IMR-90 (cell line): ENCODE results near the gene EIF4H. TPM values are rescaled to one million over a fixed set of nuclear protein-coding genes. Genes with fewer than 3 reads are reported as not detected.

Experiments used
- ATAC-seq: fragments of 200-7000 bp; cut with Tn5 transposase; 2 replicates; pipeline ENCODE4 v1.9.1; 2020; ENCODE audit warnings: low read depth, mild to moderate bottlenecking, moderate library complexity
- BruUV-seq: library from RNA; stranded (reverse); fragments of 400-500 nt; replicated peaks from 2 replicates; lab custom pipeline; 2021; lab: Mats Ljungman, UMichigan
- CTCF ChIA-PET: fragments of 300-600 bp; formaldehyde crosslinking; extraction: SDS; loops from one replicate; lab custom pipeline; 2021; ENCODE audit warnings: antibody characterized with exemption; lab: Yijun Ruan, JAX
- POLR2A ChIA-PET: fragments of 300-600 bp; sonication (Branson Sonifier 250); formaldehyde crosslinking; loops from one replicate; lab custom pipeline; 2022; ENCODE audit warnings: antibody characterized with exemption; ENCODE audit not compliant: unreplicated experiment; lab: Charles Lee
- DNase-seq: peaks from one replicate; pipeline ENCODE4 v3.0.0; 2013
- H2AFZ ChIP-seq: replicated peaks from 2 replicates; pipeline ENCODE3; 2013; ENCODE audit warnings: low read length, mild to moderate bottlenecking; ENCODE audit not compliant: poor library complexity
- H2AK5ac ChIP-seq: 2 replicates; pipeline ENCODE4 v1.6.1; 2013; ENCODE audit warnings: low read depth, low read length, inconsistent platforms
- H2AK9ac ChIP-seq: replicated peaks from 2 replicates; pipeline ENCODE3; 2013; ENCODE audit warnings: mild to moderate bottlenecking, low read depth, low read length, moderate library complexity; ENCODE audit not compliant: poor library complexity
- H2BK120ac ChIP-seq: 2 replicates; pipeline ENCODE4 v1.6.1; 2013; ENCODE audit warnings: low read depth, low read length, inconsistent platforms
- H2BK15ac ChIP-seq: 3 replicates; pipeline ENCODE4 v1.6.1; 2013; ENCODE audit warnings: low read depth, low read length, inconsistent platforms
- H2BK20ac ChIP-seq: 2 replicates; pipeline ENCODE4 v1.6.1; 2013; ENCODE audit warnings: low read depth, mild to moderate bottlenecking, inconsistent platforms, low read length, moderate library complexity
- H2BK5ac ChIP-seq: 2 replicates; pipeline ENCODE4 v1.6.1; 2013; ENCODE audit warnings: mild to moderate bottlenecking, low read depth, low read length, inconsistent platforms; ENCODE audit not compliant: poor library complexity, severe bottlenecking
- H3K14ac ChIP-seq: replicated peaks from 2 replicates; pipeline ENCODE4 v1.6.1; 2013; ENCODE audit warnings: low read depth, low read length, inconsistent platforms
- H3K18ac ChIP-seq: 2 replicates; pipeline ENCODE4 v1.6.1; 2013; ENCODE audit warnings: low read depth, low read length, control low read depth
- H3K23ac ChIP-seq: 2 replicates; pipeline ENCODE4 v1.6.1; 2013; ENCODE audit warnings: low read depth, low read length, inconsistent platforms
- H3K27ac ChIP-seq: 2 replicates; pipeline ENCODE4 v1.5.1; 2013; ENCODE audit warnings: mild to moderate bottlenecking, control low read depth, low read length; ENCODE audit not compliant: insufficient read depth
- H3K27me3 ChIP-seq: 2 replicates; pipeline ENCODE4 v1.6.1; 2013; ENCODE audit warnings: low read length; ENCODE audit not compliant: control insufficient read depth, insufficient read depth
- H3K36me3 ChIP-seq: 2 replicates; pipeline ENCODE4 v1.6.1; 2013; ENCODE audit warnings: low read length, mixed read lengths; ENCODE audit not compliant: control insufficient read depth, insufficient read depth
- H3K4ac ChIP-seq: 2 replicates; pipeline ENCODE4 v1.6.1; 2013; ENCODE audit warnings: low read depth, low read length, inconsistent platforms
- H3K4me1 ChIP-seq: 2 replicates; pipeline ENCODE4 v1.6.1; 2013; ENCODE audit warnings: low read length, mixed read lengths; ENCODE audit not compliant: control insufficient read depth, insufficient read depth
- H3K4me2 ChIP-seq: 2 replicates; pipeline ENCODE4 v1.6.1; 2013; ENCODE audit warnings: low read depth, mild to moderate bottlenecking, control low read depth, low read length, moderate library complexity
- H3K4me3 ChIP-seq: 2 replicates; pipeline ENCODE4 v1.5.1; 2013; ENCODE audit warnings: low read depth, mild to moderate bottlenecking, control low read depth, low read length, moderate library complexity; ENCODE audit not compliant: insufficient read depth
- H3K56ac ChIP-seq: 2 replicates; pipeline ENCODE4 v1.6.1; 2013; ENCODE audit warnings: low read length, inconsistent platforms; ENCODE audit not compliant: insufficient read depth; ENCODE audit errors: extremely low read depth
- H3K79me1 ChIP-seq, 2 experiments: 2 replicates each; pipeline ENCODE4 v1.6.1; 2013; ENCODE audit warnings: low read length in 2 of 2, inconsistent platforms in 1 of 2, low read depth in 1 of 2
- H3K9ac ChIP-seq: 2 replicates; pipeline ENCODE4 v1.6.1; 2013; ENCODE audit warnings: low read depth, low read length, control low read depth
- H3K9me1 ChIP-seq: 2 replicates; pipeline ENCODE4 v1.6.1; 2013; ENCODE audit warnings: low read length, inconsistent platforms; ENCODE audit not compliant: insufficient read depth
- H3K9me3 ChIP-seq: 2 replicates; pipeline ENCODE4 v1.6.1; 2013; ENCODE audit warnings: low read length; ENCODE audit not compliant: control insufficient read depth, insufficient read depth
- H4K20me1 ChIP-seq: 2 replicates; pipeline ENCODE4 v1.6.1; 2013; ENCODE audit warnings: low read length, inconsistent platforms; ENCODE audit not compliant: insufficient read depth
- H4K5ac ChIP-seq: 2 replicates; pipeline ENCODE4 v1.6.1; 2013; ENCODE audit warnings: mild to moderate bottlenecking, low read depth, low read length, control low read depth
- H4K8ac ChIP-seq, 2 experiments: 2 replicates each; pipeline ENCODE4 v1.6.1; 2013; ENCODE audit warnings: low read depth in 2 of 2, low read length in 2 of 2, control low read depth in 1 of 2, inconsistent platforms in 1 of 2
- H4K91ac ChIP-seq: 2 replicates; pipeline ENCODE4 v1.6.1; 2013; ENCODE audit warnings: low read depth, low read length, inconsistent platforms; ENCODE audit not compliant: insufficient read depth
- BHLHE40 ChIP-seq: fragments of 150-350 bp; IDR thresholded peaks from 2 replicates; pipeline ENCODE4 v1.6.1; 2016; ENCODE audit warnings: mild to moderate bottlenecking, low read depth, low read length
- CEBPB ChIP-seq: IDR thresholded peaks from 2 replicates; pipeline ENCODE4 v1.6.1; 2012; ENCODE audit warnings: low read depth, low read length, improper control_type of control experiment
- FOS ChIP-seq: fragments of 150-350 bp; IDR thresholded peaks from 2 replicates; pipeline ENCODE4 v1.6.1; 2016; ENCODE audit warnings: low read depth, low read length
- MAFK ChIP-seq: IDR thresholded peaks from 2 replicates; pipeline ENCODE4 v1.6.1; 2012; ENCODE audit warnings: low read depth, low read length, improper control_type of control experiment
- MAZ ChIP-seq: IDR thresholded peaks from 2 replicates; pipeline ENCODE4 v1.6.1; 2012; ENCODE audit warnings: low read depth, mild to moderate bottlenecking, low read length, improper control_type of control experiment, moderate library complexity, borderline replicate concordance
- MXI1 ChIP-seq: IDR thresholded peaks from 2 replicates; pipeline ENCODE4 v1.6.1; 2012; ENCODE audit warnings: low read depth, mild to moderate bottlenecking, low read length, moderate library complexity, borderline replicate concordance
- NFE2L2 ChIP-seq: fragments of 150-350 bp; IDR thresholded peaks from 2 replicates; pipeline ENCODE4 v1.6.1; 2016; ENCODE audit warnings: low read depth, mild to moderate bottlenecking, low read length
- POLR2A ChIP-seq: IDR thresholded peaks from 2 replicates; pipeline ENCODE4 v1.6.1; 2012; ENCODE audit warnings: mild to moderate bottlenecking, low read depth, low read length
- RAD21 ChIP-seq: IDR thresholded peaks from 2 replicates; pipeline ENCODE4 v1.6.1; 2012; ENCODE audit warnings: low read length, improper control_type of control experiment
- RCOR1 ChIP-seq: IDR thresholded peaks from 2 replicates; pipeline ENCODE4 v1.6.1; 2012; ENCODE audit warnings: mild to moderate bottlenecking, low read length, improper control_type of control experiment; ENCODE audit not compliant: insufficient replicate concordance
- RFX5 ChIP-seq: IDR thresholded peaks from 2 replicates; pipeline ENCODE4 v1.8.0; 2012; ENCODE audit warnings: low read depth, mild to moderate bottlenecking, low read length, moderate library complexity
- SMC3 ChIP-seq: fragments of 150-350 bp; IDR thresholded peaks from 2 replicates; pipeline ENCODE4 v1.6.1; 2016; ENCODE audit warnings: low read depth, mild to moderate bottlenecking, antibody characterized with exemption, low read length, moderate library complexity
- WGBS, 2 experiments: methylation state at CpG; one replicate each; pipeline versions ENCODE4 v1.1.5 to v1.1.7; 2013; ENCODE audit warnings: missing lambda C conversion rate in 2 of 2; ENCODE audit not compliant: insufficient read length in 1 of 2; ENCODE audit errors: extremely low coverage in 2 of 2; 5-methylcytosine and 5-hydroxymethylcytosine counted together
- dilution Hi-C: fragments of 300-500 bp; cut with HindIII; formaldehyde crosslinking; loops from one replicate; pipeline ENCODE4 v1.14.3; 2018; ENCODE audit warnings: low sequenced_read_pairs; ENCODE audit not compliant: unreplicated experiment
- in situ Hi-C: fragments of 300-500 bp; cut with MboI; formaldehyde crosslinking; loops from 3 replicates; pipeline ENCODE4 v1.14.3; 2019; ENCODE audit warnings: low sequenced_read_pairs, inconsistent platforms, mixed read lengths
- intact Hi-C: fragments of 100-400 bp; cut with micrococcal nuclease; formaldehyde crosslinking; loops from 2 replicates; pipeline ENCODE4 v1.10.0; 2022
- polyA plus RNA-seq, 3 experiments: library from polyadenylated mRNA; depleted of rRNA; stranded (reverse); fragments of >200 nt; gene quantifications; 2 replicates each; pipeline ENCODE4 v1.2.3, GENCODE V29; 2012; ENCODE audit warnings: low replicate concordance in 1 of 3
- total RNA-seq: library from RNA; depleted of rRNA; stranded (reverse); fragments of >200 nt; gene quantifications from 2 replicates; pipeline ENCODE4 v1.2.3, GENCODE V29; 2012
- TF ChIP-seq, protein P1 (sequence below): conservative IDR thresholded peaks from 2 replicates; pipeline ENCODE4 v1.5.1; 2012; ENCODE audit warnings: mild to moderate bottlenecking, low read depth, low read length, improper control_type of control experiment
- TF ChIP-seq, protein P2 (sequence below): fragments of 150-350 bp; IDR thresholded peaks from 2 replicates; pipeline ENCODE4 v1.6.1; 2017; ENCODE audit warnings: mild to moderate bottlenecking, antibody characterized with exemption, low read length, low read depth

EIF4H gene
- total and polyA plus RNA-seq, 2 of the 4 experiments (the other 2 are of a cell fraction): 241 to 321 TPM

DNA sequence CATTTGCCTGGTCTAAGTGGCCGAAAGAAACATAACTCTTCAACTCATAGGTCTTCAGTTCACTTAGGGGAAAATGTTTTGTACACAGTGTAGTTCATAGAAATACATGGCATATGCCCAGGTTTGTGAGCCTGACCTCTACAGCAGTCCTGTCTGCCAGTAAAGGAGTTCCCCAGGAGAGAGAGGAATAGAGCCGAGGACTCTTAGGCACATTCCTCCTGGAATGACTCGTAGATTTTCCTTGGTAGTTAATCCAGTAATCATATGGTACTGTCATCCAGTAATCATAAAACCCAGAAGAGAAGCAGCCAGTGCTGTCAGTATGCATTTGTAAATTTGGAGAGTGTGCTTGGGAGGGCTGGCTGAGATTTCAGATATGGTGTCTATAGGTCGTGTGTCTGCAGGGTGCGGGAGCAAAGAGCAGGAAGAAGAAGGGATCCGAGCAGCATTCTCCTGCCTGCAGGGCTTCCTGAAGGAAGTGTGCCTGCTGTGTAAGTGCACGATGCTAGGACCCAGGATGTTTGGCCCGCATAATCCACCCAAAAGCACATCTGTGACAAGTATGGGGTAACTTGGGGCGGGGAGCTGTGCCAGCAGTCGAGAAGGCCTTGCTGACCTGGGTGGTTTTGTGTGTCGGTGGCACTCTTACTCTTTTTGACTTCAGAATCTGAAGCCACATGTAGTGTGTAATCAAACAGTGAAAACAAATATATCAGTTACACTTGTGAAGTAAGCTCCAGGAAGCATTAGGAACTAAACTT, 13.9 kb downstream of the EIF4H start (continued):
- TF ChIP-seq MAZ: no peak

DNA sequence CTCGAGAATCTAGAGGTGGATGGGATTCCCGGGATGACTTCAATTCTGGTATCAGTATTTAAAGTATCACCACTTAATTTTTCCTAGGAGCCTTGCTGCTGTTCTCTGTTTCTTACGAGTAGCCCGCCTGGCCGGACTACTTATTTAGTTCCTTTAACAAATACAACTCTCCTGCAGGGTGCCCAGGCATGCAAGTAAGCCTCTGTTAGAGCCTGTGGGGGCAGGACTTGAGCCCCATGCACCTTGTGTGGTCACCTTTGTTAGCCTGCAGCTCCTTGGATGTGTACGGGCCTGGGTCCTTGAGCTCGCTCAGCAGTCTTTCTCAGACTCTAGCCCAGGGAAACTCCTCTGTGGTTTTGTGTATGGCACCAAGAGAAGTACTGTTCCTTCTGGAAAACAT, 16.1 kb downstream of the EIF4H start:
- Histone ChIP-seq H2AK9ac (no peak overlapping the region), H3K14ac (no peak overlapping the region), H3K4me3 (no peak overlapping the region), H2BK15ac (no peak overlapping the region), H3K9me3 (no peaks in the 10 kb centered on the region), H3K4me2 (no peak overlapping the region), H3K4me1 (peaks cover 12% of the 10 kb centered on the region), H3K56ac (no peak overlapping the region), H2AFZ (no peak overlapping the region), H4K20me1 (peaks cover 66% of the 10 kb centered on the region), H3K36me3 (peaks cover 55% of the 10 kb centered on the region), H3K4ac (no peak overlapping the region), H4K8ac (no peak overlapping the region), H3K9me1 (peaks cover 8% of the 10 kb centered on the region), H3K9ac (no peak overlapping the region), H2BK20ac (no peak overlapping the region), H4K91ac (no peak overlapping the region), H4K5ac (no peak overlapping the region), H3K79me1 (peaks cover 26 to 73% of the 10 kb centered on the region in 2 experiments), H2BK120ac (no peak overlapping the region), H3K27me3 (no peaks in the 10 kb centered on the region), H3K18ac (no peak overlapping the region), H2BK5ac (no peak overlapping the region), H2AK5ac (no peak overlapping the region), H3K23ac (no peak overlapping the region), H3K27ac (no peak overlapping the region)
- WGBS, 2 experiments: 100% methylated on average over 1 of the region's 7 CpGs; no CpG with 5 or more reads in 1 of the 2 experiments
- in situ Hi-C loops (no loop called here), intact Hi-C loops (no loop called here), dilution Hi-C loops (no loop called here)
- ATAC-seq: no peak
- ChIA-PET POLR2A (no interaction called here), CTCF (no interaction called here)
- DNase-seq: no peak
- no TSS peak for BruUV-seq
- no peak for TF ChIP-seq CEBPB
- TF ChIP-seq FOS: no peak
- TF ChIP-seq MAFK: no peak
- TF ChIP-seq BHLHE40: no peak
- TF ChIP-seq, protein P1, sequence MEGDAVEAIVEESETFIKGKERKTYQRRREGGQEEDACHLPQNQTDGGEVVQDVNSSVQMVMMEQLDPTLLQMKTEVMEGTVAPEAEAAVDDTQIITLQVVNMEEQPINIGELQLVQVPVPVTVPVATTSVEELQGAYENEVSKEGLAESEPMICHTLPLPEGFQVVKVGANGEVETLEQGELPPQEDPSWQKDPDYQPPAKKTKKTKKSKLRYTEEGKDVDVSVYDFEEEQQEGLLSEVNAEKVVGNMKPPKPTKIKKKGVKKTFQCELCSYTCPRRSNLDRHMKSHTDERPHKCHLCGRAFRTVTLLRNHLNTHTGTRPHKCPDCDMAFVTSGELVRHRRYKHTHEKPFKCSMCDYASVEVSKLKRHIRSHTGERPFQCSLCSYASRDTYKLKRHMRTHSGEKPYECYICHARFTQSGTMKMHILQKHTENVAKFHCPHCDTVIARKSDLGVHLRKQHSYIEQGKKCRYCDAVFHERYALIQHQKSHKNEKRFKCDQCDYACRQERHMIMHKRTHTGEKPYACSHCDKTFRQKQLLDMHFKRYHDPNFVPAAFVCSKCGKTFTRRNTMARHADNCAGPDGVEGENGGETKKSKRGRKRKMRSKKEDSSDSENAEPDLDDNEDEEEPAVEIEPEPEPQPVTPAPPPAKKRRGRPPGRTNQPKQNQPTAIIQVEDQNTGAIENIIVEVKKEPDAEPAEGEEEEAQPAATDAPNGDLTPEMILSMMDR: no peak
- TF ChIP-seq MAZ: no peak
- TF ChIP-seq RCOR1: no peak
- TF ChIP-seq POLR2A: no peak
- TF ChIP-seq RAD21: no peak
- TF ChIP-seq NFE2L2: no peak
- TF ChIP-seq SMC3: no peak
- TF ChIP-seq, protein P2, sequence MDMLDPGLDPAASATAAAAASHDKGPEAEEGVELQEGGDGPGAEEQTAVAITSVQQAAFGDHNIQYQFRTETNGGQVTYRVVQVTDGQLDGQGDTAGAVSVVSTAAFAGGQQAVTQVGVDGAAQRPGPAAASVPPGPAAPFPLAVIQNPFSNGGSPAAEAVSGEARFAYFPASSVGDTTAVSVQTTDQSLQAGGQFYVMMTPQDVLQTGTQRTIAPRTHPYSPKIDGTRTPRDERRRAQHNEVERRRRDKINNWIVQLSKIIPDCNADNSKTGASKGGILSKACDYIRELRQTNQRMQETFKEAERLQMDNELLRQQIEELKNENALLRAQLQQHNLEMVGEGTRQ: no peak
- no peak for TF ChIP-seq RFX5
- TF ChIP-seq MXI1: no peak
